Urinary bladder (tissue), 4 donors: ENCODE results near the gene ZSWIM8. TPM values are rescaled to one million over a fixed set of nuclear protein-coding genes. Genes with fewer than 3 reads are reported as not detected.

Source experiments
- DNase-seq: peaks from one replicate; pipeline ENCODE4 v3.0.0-alpha.2; 2015; ENCODE audit errors: extremely low spot score
- H3K27ac ChIP-seq: one replicate; pipeline ENCODE4 v1.5.1; 2013; ENCODE audit warnings: low read depth, mild to moderate bottlenecking, moderate library complexity
- H3K36me3 ChIP-seq: one replicate; pipeline ENCODE4 v1.6.1; 2013; ENCODE audit warnings: mild to moderate bottlenecking, moderate library complexity; ENCODE audit not compliant: insufficient read depth
- H3K4me1 ChIP-seq: one replicate; pipeline ENCODE4 v1.6.1; 2013; ENCODE audit warnings: mild to moderate bottlenecking, moderate library complexity; ENCODE audit not compliant: insufficient read depth
- H3K4me3 ChIP-seq: one replicate; pipeline ENCODE4 v1.5.1; 2013; ENCODE audit warnings: low read depth, low read length
- WGBS: extraction: QIAGEN DNeasy Blood & Tissue Kit; methylation state at CpG from one replicate; pipeline ENCODE4 v1.1.7; 2013; 5-methylcytosine and 5-hydroxymethylcytosine counted together
- polyA plus RNA-seq: library from polyadenylated mRNA; stranded (reverse); fragments of 200-250 nt; gene quantifications from one replicate; pipeline ENCODE4 v1.2.3, GENCODE V29; 2013
- small RNA-seq: library from RNA; depleted of rRNA; stranded (forward); fragments of <200 nt; gene quantifications from one replicate; pipeline ENCODE3, GENCODE V24; 2014
- total RNA-seq: library from RNA; depleted of rRNA; stranded (reverse); fragments of >200 nt; gene quantifications from one replicate; pipeline ENCODE4 v1.2.3, GENCODE V29; 2014
- donor health status: healthy with polysubstance abuse.
- donor health status: healthy.

The ZSWIM8 gene
- total and polyA plus RNA-seq, 2 donors, result 38.8 to 110 TPM

DNA sequence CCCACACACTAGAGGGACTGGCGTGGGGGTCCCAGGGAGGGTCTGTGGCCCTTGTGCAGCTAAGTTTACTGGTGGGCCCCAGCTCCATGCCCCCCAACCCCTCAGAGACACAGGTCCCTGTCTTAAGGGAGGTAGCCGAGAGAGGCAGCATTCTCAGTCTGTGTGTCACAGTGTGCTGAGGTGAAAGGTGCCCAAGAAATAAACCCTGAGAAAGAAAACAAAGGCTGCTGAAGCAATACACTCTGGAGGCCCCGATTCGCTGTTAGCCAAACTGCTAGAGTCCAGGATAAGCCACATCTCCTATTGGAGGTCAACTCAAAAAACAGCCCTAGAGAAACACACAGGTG, 54.6 kb downstream of the ZSWIM8 start:
- Histone ChIP-seq H3K36me3 (peaks cover 3% of the 10 kb centered on the region), H3K4me1 (no peaks in the 10 kb centered on the region), H3K27ac (no peak overlapping the region), H3K4me3 (no peak overlapping the region)
- no peak for DNase-seq
- 97% methylated on average over 4 of the region's 4 CpGs for WGBS

DNA sequence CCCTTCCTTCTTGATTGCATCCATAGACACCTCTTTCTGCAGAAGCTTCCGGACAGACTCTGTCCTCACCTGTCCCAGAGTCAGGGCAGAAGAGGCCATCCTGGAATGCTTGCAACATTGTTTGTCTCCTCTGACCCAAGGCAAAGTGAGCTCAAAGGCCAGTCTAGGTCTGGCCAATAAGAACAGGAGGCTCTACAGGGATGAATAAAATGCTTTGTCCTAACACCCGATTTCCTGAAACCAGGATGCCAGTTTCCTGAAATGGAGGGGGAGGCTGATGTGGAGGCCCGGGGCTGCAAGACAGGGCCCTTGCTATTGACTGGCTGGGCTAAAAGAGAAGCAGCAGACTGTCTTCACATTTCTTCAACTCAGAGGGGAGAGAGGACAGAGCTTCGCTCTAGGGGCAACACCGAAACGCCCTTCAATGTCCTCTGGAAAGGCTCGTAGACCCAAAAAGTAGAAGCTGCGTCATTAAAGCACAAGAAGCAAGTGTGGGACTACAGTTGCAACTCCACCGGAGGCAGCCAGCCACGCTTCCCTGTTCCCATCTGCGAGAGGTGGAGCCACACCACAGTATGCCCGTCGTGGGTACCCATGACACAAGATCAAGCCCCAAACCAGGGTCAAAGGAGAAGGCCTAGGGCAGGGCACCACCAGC, 55.1 kb downstream of the ZSWIM8 start:
- DNase-seq, result no peak
- Histone ChIP-seq H3K4me1 (no peaks in the 10 kb centered on the region), H3K4me3 (no peak overlapping the region), H3K36me3 (peaks cover 3% of the 10 kb centered on the region), H3K27ac (no peak overlapping the region)
- 88% methylated on average over 13 of the region's 13 CpGs for WGBS

DNA sequence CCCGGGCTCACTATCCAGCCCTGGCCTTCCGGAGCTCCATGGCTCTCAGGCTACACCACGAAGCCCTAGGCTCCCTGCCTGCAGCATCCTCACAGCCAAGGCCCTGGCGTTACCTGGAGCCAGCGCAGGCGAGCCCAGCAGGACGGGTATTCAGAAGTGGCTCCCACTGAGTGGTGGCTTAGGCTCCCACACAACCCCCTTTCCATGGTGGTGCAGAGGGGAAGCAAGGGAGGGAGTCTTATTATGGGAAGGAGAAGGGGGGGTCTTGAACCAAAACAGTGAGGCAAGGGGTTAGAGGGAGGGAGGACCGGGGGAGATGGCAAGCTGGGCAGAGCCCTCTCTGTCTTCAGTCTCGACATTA, 55.6 kb downstream of the ZSWIM8 start:
- H3K36me3 ChIP-seq, result peaks cover 3% of the 10 kb centered on the region
- 88% methylated on average over 9 of the region's 9 CpGs for WGBS

DNA sequence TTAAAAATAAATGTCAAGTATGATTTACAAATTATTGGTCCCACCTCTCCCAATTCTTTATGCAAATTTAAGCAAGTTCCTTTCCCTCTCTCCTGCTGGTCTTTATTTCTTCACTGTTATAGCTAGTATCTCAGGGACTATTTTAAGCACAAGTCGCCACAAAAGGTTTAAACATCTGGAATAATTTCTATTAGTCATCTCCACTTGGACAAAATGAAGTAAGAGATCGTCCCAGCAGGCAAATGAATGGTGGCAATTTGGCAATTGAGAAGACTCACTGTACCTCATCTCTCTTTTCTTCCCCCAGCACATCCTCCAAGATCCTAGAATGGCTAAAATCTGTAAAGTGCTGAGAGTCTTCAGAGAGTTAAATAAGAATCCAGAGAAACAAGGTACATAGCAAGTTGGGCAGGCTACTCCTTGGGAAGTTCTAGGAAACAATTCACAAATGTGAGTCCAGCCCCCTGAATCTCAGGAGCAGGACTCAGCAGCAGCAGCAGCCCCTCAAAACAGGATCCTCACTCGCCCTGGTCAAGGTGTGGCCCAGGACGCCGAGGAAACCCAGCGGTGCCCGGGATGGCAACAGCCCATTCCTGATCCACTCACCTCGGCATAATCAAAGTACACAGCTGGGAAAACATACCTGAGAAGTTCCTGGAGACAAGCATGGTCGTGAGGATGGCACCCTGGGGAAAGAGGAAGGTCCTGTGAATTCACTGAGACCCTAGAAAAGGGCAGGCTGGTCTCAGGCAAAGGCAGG, 56.3 kb downstream of the ZSWIM8 start:
- peaks cover 3% of the 10 kb centered on the region for H3K36me3 ChIP-seq
- no peak for DNase-seq
- WGBS, result 83% methylated on average over 9 of the region's 9 CpGs
- no peaks in the 10 kb centered on the region for H3K4me1 ChIP-seq
- H3K4me3 ChIP-seq, result no peak overlapping the region
- no peak overlapping the region for H3K27ac ChIP-seq

More for the DNA sequence above, 55.6 kb downstream of the ZSWIM8 start:
- DNase-seq, result no peak
- no peak overlapping the region for H3K27ac ChIP-seq
- H3K4me3 ChIP-seq, result no peak overlapping the region
- no peaks in the 10 kb centered on the region for H3K4me1 ChIP-seq

DNA sequence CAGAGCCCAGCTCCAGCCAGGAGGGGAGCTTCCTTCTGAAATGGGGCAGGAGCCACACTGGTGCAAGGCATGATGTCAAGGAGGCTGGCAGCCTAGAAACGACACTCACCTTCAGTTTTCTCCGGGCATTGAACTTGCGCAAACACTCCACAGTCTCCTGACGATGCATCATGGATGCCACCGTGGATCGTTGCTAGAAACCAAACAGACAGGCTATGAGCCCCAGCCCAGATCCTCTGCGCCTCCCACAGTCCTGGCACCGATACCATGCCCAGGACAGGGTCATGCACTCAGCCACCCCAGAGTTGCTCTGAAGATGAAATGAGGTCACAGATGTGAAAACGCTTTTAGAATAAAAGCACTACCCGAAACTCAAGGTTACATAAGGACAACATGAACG, 56.9 kb downstream of the ZSWIM8 start:
- no peak overlapping the region for H3K4me3 ChIP-seq
- H3K27ac ChIP-seq, result no peak overlapping the region

DNA sequence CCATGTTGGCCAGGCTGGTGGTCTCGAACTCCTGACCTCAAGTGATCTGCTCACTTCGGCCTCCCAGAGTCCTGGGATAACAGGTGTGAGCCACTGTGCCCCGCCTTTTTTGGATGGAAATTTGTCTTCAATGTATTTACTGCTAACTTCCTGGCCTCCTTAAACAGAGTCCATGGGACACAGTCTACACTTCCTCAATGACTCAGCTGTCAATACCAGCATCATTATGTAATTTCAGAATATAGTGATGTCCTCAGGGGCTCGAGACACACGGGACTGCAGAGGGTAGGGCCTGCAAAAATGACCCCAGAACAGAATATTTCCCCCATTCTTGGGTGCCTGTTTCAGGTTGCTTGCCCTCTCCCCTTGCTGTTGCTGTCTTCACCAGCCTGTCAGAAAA, 57.9 kb downstream of the ZSWIM8 start:
- H3K4me3 ChIP-seq, result no peak overlapping the region
- no peak for DNase-seq
- peaks cover 3% of the 10 kb centered on the region for H3K36me3 ChIP-seq
- H3K27ac ChIP-seq, result no peak overlapping the region
- no peaks in the 10 kb centered on the region for H3K4me1 ChIP-seq
- 85% methylated on average over 5 of the region's 5 CpGs for WGBS

More for the DNA sequence above, 56.9 kb downstream of the ZSWIM8 start:
- 88% methylated on average over 11 of the region's 11 CpGs for WGBS
- Histone ChIP-seq H3K36me3 (peaks cover 3% of the 10 kb centered on the region), H3K4me1 (no peaks in the 10 kb centered on the region)
- no peak for DNase-seq

DNA sequence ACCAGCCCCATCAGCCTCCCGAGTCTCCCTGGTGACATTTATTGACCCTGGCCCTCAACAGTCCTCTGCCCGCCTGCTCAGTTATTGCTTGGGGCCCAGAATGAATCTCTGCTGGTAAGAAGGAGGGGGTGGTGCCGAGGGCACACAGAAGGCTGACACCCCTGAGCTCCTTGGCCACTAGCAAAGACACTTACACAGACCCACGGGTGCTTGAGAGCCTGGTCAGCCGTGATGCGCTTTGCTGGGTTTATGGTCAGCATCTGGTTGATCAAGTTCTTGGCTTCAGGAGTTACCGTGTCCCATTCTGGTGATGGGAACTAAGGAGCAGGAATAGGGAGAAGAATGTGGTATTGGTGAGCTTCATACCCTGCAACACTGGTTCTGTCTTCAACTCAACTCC, 61.6 kb downstream of the ZSWIM8 start:
- H3K36me3 ChIP-seq, result peaks cover 2% of the 10 kb centered on the region

DNA sequence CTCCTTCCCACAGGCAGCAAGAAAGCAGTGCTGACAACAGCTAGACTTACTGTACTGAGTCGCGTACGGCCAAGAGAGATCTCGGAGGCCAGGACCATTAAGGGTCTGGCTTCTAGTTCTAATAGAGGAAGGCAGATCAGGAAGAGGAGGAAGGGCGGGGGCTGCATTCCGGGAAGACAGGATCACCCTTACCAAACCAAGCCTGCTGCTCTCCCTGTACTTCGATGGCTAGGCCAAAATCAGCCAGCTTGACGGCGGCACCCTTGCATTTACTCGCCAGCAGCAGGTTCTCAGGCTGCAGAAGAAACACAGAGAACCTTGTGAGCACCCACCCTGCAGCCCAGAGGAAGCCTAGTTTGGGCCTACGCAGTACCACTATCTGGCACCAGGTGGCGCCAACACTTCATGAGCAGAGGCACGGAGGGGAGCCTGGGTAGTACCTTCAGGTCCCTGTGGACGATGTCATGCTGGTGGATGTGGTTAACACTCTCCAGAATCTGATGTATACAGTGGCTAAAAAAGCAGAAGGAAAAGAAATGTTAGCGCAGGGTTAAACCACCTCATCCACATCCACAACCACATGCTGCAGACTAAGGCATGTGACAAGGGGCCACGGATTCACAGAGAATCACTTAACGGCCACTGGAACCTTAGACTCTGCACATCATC, 63.5 kb downstream of the ZSWIM8 start:
- Histone ChIP-seq H3K36me3 (peaks cover 2% of the 10 kb centered on the region), H3K4me1 (no peaks in the 10 kb centered on the region), H3K4me3 (no peak overlapping the region), H3K27ac (no peak overlapping the region)
- peak; percentile 17 for DNase-seq
- 41% methylated on average over 17 of the region's 17 CpGs for WGBS

More for the DNA sequence above, 61.6 kb downstream of the ZSWIM8 start:
- no peak for DNase-seq
- WGBS, result 89% methylated on average over 7 of the region's 7 CpGs
- Histone ChIP-seq H3K4me1 (no peaks in the 10 kb centered on the region), H3K27ac (no peak overlapping the region), H3K4me3 (no peak overlapping the region)

DNA sequence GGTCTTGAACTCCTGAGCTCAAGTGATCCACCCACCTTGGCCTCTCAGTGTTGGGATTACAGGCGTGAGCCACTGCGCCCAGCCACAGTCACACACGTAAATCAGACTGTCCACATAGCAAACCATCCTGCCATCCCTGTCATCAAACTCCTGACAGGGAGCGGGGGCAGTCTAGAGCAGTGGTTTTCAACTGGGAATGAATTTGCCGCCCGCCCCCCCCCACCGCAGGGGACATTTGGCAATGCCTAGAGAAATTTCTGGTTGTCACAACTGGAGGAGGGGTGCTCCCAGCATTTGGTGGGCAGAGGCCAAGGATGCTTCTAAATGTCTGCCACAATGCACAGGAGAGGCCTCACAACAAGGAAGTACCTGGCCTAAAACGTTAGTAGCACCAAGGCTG, 64.8 kb downstream of the ZSWIM8 start:
- WGBS, result 56% methylated on average over 8 of the region's 8 CpGs
- no peaks in the 10 kb centered on the region for H3K4me1 ChIP-seq
- H3K36me3 ChIP-seq, result peaks cover 2% of the 10 kb centered on the region

DNA sequence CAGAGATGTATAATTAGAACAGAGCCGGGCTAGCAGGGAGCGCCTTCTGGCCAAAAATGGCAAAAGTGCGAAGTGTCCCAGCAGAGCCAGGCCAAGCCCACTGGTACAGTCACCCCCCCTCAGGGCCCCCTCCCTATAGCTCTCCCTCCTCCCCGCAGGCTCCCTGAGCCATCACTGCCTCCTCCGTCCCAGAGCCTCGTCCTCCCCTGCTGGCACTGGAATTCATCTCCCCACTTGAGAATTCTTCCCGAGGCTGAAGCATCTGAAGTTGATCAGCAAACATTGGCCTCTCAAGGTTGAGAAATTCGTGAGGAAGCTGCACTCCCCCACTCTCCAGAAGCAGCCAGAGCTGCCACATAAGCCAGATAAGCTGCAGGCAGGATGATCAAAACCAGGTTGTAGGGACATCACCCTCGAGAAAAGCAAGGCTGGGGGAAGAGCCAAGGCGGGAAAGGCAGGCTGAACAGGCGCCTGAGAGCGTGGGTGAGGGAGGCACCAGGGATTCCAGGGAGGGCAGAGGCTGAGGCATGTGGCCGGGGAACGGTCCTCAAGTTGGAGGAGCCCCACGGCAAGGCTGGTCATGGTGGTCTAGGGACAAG, 65.6 kb downstream of the ZSWIM8 start:
- Histone ChIP-seq H3K36me3 (peaks cover 2% of the 10 kb centered on the region), H3K4me1 (no peaks in the 10 kb centered on the region), H3K27ac (no peak overlapping the region), H3K4me3 (no peak overlapping the region)
- 42% methylated on average over 15 of the region's 15 CpGs for WGBS
- DNase-seq, result no peak

More for the DNA sequence above, 64.8 kb downstream of the ZSWIM8 start:
- Histone ChIP-seq H3K4me3 (no peak overlapping the region), H3K27ac (no peak overlapping the region)
- DNase-seq, result no peak

Small RNA genes within 50 kb of the gene (small RNA-seq; reads per million reads assigned to genes)
- gene AC022400.4 (not detected), gene AC022400.9 (not detected), gene ZSWIM8-AS1 (not detected)

Other genes starting within 250 kb of the ZSWIM8 start
- 26.4 TPM for gene USP54, start 194.3 kb upstream of the ZSWIM8 start, total RNA-seq
- 23.8 TPM for gene USP54, start 194.3 kb upstream of the ZSWIM8 start, polyA plus RNA-seq
- gene MYOZ1, start 144.1 kb upstream of the ZSWIM8 start, total RNA-seq, result 11.5 TPM
- gene MYOZ1, start 144.1 kb upstream of the ZSWIM8 start, polyA plus RNA-seq, result 0.68 TPM
- 0.79 TPM for gene SYNPO2L, start 129.6 kb upstream of the ZSWIM8 start, total RNA-seq
- gene SYNPO2L, start 129.6 kb upstream of the ZSWIM8 start, polyA plus RNA-seq, result 0.06 TPM
- gene AGAP5, start 87.5 kb upstream of the ZSWIM8 start, total RNA-seq, result 8.0 TPM
- 2.6 TPM for gene AGAP5, start 87.5 kb upstream of the ZSWIM8 start, polyA plus RNA-seq
- 37.2 TPM for gene SEC24C, start 41.2 kb upstream of the ZSWIM8 start, total RNA-seq
- gene SEC24C, start 41.2 kb upstream of the ZSWIM8 start, polyA plus RNA-seq, result 47.6 TPM
- gene CHCHD1, start 3.6 kb upstream of the ZSWIM8 start, total RNA-seq, result 17.0 TPM
- 46.9 TPM for gene CHCHD1, start 3.6 kb upstream of the ZSWIM8 start, polyA plus RNA-seq
- 14.2 TPM for gene NDST2, start 26.0 kb downstream of the ZSWIM8 start, total RNA-seq
- 19.3 TPM for gene NDST2, start 26.0 kb downstream of the ZSWIM8 start, polyA plus RNA-seq
- 40.3 TPM for gene CAMK2G, start 88.9 kb downstream of the ZSWIM8 start, total RNA-seq
- 115 TPM for gene CAMK2G, start 88.9 kb downstream of the ZSWIM8 start, polyA plus RNA-seq
- gene PLAU, start 125.5 kb downstream of the ZSWIM8 start, total RNA-seq, result 9.5 TPM
- 10.0 TPM for gene PLAU, start 125.5 kb downstream of the ZSWIM8 start, polyA plus RNA-seq
- 226 TPM for gene VCL, start 212.5 kb downstream of the ZSWIM8 start, total RNA-seq
- gene VCL, start 212.5 kb downstream of the ZSWIM8 start, polyA plus RNA-seq, result 277 TPM